ENCODE results near the gene HS6ST3. TPM values are rescaled to one million over a fixed set of nuclear protein-coding genes. Genes with fewer than 3 reads are reported as not detected.

HS6ST3 gene
- total and polyA plus RNA-seq, 2 donors (not counting 3 experiments of a cell fraction or from before 2014, with no cell fraction given) = 0.03 to 0.15 TPM

DNA sequence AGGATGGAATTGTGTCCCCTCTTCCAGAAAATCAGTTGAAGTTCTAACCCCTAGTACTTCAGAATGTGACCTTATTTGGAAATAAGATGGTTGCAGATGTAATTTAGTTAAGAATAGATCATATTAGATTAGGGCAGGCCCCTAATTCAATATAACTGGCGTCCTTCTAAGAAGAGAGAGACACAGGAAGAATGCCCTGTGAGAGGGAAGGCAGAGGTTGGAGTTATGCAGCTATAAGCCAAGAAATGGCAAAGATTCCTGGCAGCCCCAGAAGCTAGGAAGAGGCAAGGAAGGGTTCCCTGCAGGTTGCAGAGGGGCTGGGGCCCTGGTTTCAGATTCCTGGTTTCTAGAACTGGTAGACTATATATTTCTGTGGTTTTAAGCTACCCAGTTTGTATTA, 30.0 kb downstream of the HS6ST3 start:
- TF ChIP-seq FOS (IDR thresholded peaks at IDR 0.05; ENCODE audit: borderline replicate concordance, insufficient read depth, low read length) = no peak
- no peak for TF ChIP-seq JUN (IDR thresholded peaks at IDR 0.05; ENCODE audit: borderline replicate concordance, insufficient read depth, insufficient read length, low read depth)
- TF ChIP-seq EZH2 (IDR thresholded peaks at IDR 0.05; ENCODE audit: borderline replicate concordance, low read depth, low read length, severe bottlenecking) = no peak
- TF ChIP-seq, protein P1, sequence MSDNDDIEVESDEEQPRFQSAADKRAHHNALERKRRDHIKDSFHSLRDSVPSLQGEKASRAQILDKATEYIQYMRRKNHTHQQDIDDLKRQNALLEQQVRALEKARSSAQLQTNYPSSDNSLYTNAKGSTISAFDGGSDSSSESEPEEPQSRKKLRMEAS (IDR thresholded peaks at IDR 0.05; ENCODE audit: insufficient read depth, insufficient read length) = no peak
- TF ChIP-seq, protein P2, sequence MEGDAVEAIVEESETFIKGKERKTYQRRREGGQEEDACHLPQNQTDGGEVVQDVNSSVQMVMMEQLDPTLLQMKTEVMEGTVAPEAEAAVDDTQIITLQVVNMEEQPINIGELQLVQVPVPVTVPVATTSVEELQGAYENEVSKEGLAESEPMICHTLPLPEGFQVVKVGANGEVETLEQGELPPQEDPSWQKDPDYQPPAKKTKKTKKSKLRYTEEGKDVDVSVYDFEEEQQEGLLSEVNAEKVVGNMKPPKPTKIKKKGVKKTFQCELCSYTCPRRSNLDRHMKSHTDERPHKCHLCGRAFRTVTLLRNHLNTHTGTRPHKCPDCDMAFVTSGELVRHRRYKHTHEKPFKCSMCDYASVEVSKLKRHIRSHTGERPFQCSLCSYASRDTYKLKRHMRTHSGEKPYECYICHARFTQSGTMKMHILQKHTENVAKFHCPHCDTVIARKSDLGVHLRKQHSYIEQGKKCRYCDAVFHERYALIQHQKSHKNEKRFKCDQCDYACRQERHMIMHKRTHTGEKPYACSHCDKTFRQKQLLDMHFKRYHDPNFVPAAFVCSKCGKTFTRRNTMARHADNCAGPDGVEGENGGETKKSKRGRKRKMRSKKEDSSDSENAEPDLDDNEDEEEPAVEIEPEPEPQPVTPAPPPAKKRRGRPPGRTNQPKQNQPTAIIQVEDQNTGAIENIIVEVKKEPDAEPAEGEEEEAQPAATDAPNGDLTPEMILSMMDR (IDR thresholded peaks at IDR 0.05; ENCODE audit: extremely low read depth in 1 of 2, insufficient read depth in 1 of 2, low read depth in 1 of 2, low read length in 2 of 2) = no peak
- no peak for TF ChIP-seq GATA2 (IDR thresholded peaks at IDR 0.05; ENCODE audit: insufficient read depth, insufficient read length, low read depth, low read length)
- no peak for TF ChIP-seq POLR2A (IDR thresholded peaks at IDR 0.05; ENCODE audit: low read depth, low read length)
- no peak for TF ChIP-seq MYC (IDR thresholded peaks at IDR 0.05; ENCODE audit: low read depth, low read length)
- no peak for TF ChIP-seq POLR2AphosphoS5 (IDR thresholded peaks at IDR 0.05; ENCODE audit: insufficient read depth, low read depth, low read length)
- Histone ChIP-seq H3K4me3 (replicated peaks in 1 of 3; ENCODE audit: insufficient read depth in 1 of 3, low read depth in 1 of 3, low read length in 3 of 3) (no peak overlapping the region), H3K9me3 (replicated peaks; ENCODE audit: control insufficient read depth, insufficient read depth, low read length) (no peaks in the 10 kb centered on the region), H3K9me1 (replicated peaks; ENCODE audit: control insufficient read depth, extremely low read depth, insufficient read depth, low read length) (no peaks in the 10 kb centered on the region), H3K79me2 (ENCODE audit: control insufficient read depth, insufficient read depth, low read length) (no peaks in the 10 kb centered on the region), H3K4me1 (ENCODE audit: control insufficient read depth, extremely low read depth, insufficient read depth, low read length) (no peaks in the 10 kb centered on the region), H3K27me3 (ENCODE audit: control insufficient read depth in 2 of 2, insufficient read depth in 2 of 2, low read length in 2 of 2) (peaks cover 0 to 1% of the 10 kb centered on the region in 2 experiments), H4K20me1 (replicated peaks; ENCODE audit: control insufficient read depth, extremely low read depth, insufficient read depth, low read length) (no peaks in the 10 kb centered on the region), H3K4me2 (ENCODE audit: insufficient read depth, low read length) (no peak overlapping the region), H2AFZ (ENCODE audit: low read depth, low read length) (no peak overlapping the region), H3K9ac (replicated peaks; ENCODE audit: extremely low read depth, insufficient read depth, low read length) (no peak overlapping the region), H3K36me3 (ENCODE audit: control insufficient read depth in 2 of 2, extremely low read depth in 1 of 2, insufficient read depth in 2 of 2, low read length in 2 of 2) (no peaks in the 10 kb centered on the region), H3K27ac (ENCODE audit: insufficient read depth, low read depth, low read length) (no peak overlapping the region)
- dilution Hi-C loops (cut with MboI; ENCODE audit: extremely low pct_ligation_motif_present, low sequenced_read_pairs) = no loop called here
- ChIA-PET POLR2A (no interaction called here), CTCF (no interaction called here)
- no TSS peak for BruUV-seq (replicated peaks)
- DNase-seq (ENCODE audit: low read depth, low spot score) (no peak), FAIRE-seq (no peak)
- intact Hi-C loops (cut with micrococcal nuclease) = no loop called here

Measured in endothelial cell of umbilical vein (primary cell).